Activated CD8-positive, alpha-beta memory T cell treated with anti-CD3 and anti-CD28 coated beads for 48 hours (primary cell): ENCODE data around the gene ASPHD2.

Experiments used
- DNase-seq, 3 experiments: peaks; one replicate each; pipeline ENCODE4 v3.0.0-alpha.2; 2020; ENCODE audit warnings: low read depth in 2 of 3, low spot score in 2 of 3

Gene ASPHD2

DNA sequence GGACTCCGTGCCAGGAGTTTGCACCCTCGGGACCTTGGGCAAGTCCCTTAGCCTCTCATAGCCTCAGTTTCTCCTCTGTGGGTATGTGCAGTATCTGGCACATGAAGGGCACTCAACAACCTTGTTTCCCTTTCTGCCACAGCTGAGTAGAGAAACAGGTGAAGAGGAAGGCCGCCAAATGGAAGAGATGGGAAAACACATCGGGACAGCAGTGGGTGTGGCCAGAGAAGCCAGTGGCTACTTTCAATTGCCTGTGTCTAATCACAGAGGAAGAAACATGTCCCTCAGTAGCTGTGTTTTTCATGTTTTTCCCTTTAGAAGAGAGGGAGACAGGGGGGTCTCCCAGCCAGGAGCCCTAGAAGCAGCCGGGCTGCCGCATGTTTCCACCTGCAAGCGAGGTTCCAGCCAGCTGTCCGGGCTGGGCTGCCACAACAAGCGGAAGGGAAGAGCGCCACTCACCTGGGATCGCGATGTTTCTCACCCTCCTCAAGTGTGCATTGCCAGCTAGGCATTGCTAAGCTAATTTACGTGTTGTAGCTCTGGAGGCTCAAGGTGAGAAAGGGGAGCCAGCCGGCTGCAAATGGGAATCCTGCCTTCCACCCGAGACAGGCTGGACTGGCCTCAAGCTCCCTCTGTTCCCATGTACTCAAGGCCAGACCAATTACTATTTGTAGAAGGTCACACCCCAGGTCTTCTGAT, 16.7 kb downstream of the ASPHD2 start:
- DNase-seq, result no peak

DNA sequence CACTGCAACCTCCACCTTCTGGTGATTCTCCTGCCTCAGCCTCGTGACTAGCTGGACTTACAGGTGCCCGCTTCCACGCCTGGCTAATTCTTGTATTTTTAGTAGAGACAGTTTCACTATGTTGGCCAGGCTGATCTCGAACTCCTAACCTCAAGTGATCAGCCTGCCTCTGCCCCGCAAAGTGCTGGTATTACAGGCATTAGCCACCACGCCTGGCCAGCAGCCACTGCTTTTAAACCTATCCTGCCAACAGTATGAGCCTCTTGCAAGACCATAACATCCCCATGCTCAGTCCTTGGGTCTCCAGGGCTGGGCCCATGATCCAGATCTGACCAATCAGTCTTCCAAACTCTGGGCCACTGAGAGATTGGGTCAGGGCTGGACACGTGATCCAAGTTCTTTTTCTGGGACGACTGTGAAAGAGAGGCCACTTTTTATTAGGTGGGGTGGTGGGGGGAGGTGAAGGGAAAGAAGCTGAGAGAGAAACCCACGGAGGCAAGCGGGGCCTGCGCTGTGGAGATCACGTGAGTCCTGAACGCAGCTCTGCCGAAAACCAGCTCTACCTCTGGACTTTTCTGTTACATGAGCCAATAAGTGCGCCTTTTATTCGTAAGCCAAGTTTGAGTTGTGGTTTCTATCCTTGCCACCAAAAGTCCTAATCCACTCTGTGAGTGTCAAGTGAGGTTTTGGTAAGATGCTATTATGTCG, 17.9 kb downstream of the ASPHD2 start:
- DNase-seq, result no peak

DNA sequence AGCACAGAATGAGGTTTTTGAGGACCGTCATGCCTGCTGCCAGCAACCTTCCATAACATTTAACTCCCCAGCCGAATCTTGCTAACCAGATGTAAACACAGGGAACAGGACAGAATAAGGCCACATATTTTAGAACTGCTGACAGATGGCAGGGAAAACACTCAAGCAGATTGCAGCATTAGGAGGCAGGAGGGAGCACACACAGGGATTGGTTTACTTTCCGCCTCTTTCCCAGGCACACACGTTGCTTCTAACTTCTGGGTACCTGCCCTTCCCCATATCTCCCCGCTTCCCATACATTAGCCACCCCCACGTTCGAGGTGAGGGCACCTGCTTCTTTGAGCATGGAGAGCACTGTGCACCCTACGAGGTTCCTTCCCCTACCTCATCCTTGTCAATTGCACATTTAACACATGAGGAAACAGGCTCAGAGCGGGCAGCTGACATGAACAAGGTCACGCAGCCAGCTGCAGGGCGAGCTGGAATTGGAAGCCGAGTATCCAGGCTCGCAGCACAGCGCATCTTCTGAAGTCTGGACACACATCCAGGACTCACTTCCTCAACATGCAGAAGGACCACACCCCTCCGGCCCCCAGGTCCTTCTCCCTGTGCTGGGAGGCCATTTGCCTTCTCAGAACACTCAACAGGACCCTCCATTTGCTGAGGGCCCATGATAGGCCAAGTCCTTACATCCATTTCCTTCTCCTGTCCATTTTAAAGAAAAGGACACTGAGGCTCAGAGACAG, 18.7 kb downstream of the ASPHD2 start:
- DNase-seq, result no peak

DNA sequence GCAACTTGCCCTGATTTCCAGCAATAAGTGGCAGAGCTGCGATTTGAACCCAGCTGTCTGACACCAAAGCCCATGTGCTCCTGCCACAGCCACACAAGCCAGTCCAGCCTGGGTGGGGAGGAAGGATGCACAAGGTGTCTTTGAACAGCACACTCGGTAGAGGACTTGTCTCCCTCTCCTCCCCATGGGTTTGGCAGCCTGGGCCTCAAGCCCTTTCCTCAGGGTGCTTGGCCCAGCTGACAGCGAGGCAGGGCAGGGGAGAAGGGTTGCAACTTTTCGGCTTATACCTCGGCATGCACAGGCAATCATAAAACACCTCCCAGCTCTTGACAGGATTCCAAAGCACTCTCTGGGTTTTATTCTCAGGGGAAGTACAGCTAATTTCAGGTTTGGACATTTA, 19.3 kb downstream of the ASPHD2 start:
- DNase-seq, result no peak

DNA sequence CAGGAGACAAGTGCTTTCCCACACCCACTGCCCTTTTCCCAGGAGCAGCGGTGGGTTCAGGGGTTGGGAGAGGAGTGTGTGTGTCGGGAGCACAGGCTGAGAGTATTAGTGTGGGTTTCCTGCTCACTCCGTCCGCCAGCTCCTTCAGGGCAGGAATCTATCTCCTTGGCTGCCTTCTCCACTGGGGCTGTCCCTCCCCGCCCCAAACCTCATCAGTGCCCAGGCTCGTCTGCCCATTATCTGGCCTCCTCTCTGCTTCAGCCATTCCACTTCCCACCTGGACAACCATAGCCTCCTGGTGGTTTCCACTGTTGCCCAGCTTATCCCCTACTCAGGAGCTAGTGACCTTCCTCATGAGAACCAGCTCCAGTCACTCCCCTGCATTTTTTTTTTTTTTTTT, 19.9 kb downstream of the ASPHD2 start:
- DNase-seq, result no peak

DNA sequence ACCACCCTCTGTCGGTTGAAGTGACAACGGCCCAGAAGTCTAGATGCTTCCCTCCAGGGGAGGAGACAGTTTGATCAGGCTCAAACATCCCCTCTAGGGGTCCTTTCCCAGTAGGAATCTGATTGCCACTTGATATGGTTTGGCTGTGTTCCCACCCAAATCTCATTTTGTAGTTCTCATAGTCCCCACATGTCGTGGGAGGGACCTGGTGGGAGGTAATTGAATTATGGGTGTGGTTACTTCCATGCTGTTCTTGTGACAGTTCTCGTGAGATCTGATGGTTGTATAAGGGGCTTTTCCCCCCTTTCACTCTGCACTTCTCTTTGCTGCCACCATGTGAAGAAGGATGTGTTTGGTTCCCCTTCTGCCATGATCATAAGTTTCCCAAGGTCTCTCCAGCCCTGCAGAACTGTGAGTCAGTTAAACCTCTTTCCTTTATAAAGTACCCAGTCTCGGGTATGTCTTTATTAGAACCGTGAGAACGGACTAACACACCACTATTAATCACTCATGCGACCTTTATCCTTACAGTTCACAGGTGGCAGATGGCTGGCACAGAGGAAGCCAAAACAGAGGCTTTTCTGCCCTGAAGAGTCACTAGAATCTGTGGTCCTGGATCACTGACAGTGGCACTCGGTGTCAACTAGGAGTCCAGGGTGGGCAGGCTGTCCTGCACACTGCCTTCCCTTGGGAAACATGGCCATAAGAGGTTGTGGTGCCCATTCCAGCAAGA, 21.6 kb downstream of the ASPHD2 start:
- DNase-seq, result no peak

DNA sequence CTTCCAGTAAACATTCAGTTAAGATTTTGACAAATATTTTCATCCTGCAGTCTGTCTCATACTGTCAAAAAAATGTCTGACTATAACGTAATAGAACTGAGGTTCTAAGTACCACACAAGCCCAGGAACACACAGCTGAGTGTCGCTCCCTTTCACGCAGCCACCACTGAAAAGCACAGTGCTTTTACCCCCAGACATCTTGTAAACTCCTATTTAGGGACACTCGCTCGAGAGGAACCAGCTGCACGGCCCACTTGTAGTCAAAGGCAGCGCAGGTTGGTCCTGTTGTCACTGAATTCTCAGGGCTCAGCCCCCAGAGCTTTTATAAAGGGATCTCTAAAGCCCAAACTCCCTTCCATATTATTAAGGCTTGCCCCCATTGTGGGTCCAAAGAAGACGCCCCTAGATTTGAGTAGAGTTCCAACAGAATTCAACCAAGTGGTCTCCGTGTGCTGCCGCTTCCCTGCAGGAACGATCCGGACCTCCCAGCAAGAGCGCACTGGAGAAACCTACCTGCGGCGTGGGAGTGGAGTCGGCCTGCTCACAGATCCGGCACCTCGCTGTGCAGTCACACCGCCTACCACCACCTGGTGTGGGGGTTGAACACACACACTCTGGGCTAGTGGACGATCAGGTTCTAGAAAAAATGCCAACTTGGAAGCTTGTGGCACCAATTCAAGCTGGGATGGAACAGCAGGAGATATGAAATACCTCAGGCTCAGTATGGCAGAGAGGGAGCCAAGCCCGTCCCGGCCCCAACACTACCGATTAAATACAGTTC, 23.4 kb downstream of the ASPHD2 start:
- DNase-seq, result no peak

DNA sequence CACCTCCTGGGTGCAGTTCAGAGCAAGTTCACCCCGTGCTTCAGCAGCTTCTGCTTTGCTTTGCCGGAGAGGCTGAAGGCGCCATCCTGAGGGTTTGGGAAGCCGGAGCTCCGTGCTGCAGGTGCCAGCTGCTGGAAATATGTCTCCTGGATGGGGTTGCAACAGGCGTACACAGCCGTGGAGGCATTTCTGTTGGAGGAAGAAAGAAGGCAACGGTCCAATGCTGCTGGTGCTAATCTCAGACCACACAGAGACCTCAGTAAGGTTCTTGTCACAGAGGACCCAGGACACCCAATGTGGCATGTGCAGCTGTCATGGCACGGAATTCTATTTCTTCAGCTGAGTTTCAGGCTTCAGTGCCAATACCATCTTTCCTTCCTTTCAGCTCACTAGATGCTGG, 24.2 kb downstream of the ASPHD2 start:
- DNase-seq, result no peak

DNA sequence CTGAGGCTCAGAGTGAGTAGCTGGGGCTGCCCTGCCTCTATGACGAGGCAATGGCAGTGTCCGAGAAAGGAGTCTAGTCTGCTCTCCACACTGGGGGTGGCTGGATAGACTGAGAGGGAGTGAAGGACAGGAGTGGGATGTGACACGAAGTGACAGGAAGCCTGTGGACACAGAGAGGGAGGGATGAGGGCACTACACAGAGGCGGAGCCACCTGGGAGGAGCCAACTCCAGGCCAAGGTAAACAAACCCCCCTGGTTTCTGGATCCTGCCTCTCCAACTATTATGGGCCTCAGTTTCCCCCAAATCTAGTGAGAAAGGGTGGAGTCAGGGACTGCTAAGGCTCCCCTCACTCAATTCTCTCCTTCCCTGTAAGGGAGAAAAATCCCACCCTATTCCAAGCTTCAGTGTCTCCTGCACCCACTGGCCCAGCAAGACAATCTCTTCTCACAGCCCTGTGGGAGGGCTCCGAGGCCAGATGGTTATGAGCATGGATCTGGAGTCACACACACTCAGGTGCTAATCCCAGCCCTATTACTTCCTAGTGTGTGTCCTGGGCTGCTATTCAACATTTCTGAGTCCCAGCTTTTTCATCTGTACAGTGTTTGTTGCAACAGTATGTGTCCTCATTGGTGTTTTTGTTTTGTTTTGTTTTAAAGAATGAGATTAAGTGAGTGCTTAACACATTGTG, 24.9 kb downstream of the ASPHD2 start:
- no peak for DNase-seq

DNA sequence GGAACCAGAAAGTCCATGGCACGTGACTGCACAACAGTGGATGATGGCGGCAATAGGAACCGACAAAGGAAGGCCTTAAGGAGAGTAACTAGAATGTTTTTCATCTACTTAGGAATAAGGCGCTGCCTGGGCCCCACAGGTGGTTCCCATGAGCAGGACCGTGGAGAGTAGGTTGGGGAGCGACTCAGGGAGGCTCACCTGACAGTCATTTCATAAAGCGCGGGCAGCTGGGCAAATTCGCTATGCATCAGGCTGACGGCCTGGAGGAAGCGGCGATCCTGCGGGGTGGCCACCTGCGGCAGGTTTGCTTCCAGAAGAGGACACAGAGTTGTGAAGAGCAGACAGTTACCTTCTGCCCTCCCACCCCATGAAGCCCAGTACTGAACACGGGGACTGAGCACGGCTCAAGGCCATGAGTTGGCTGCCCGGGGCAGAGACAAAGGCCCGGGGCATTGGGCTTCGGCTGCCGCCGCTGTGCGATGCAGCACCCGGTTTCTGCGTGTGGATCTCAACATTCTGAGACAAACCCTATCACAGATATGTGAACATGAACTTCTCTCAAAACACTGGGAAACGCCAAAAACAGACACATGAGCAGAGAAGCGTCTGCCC, 28.7 kb downstream of the ASPHD2 start:
- DNase-seq, result no peak

DNA sequence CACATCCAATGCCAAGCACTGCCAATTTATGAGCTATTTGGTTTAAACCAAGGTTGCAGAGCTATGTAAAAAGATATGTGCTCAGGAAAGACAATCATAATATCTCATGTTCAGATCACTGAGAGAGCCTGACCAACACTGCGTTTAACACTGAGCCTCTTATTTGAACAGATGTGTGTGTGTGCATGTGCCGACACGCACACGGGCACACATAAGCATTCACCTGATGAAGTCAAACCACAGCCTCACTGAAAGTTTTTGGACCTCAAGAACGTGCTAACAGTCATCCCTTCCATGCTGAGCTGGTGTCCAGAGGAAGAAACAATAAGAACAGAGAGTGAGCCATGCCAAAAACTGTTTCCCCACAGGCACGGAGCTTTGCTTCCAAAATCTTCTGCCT, 31.1 kb downstream of the ASPHD2 start:
- no peak for DNase-seq

DNA sequence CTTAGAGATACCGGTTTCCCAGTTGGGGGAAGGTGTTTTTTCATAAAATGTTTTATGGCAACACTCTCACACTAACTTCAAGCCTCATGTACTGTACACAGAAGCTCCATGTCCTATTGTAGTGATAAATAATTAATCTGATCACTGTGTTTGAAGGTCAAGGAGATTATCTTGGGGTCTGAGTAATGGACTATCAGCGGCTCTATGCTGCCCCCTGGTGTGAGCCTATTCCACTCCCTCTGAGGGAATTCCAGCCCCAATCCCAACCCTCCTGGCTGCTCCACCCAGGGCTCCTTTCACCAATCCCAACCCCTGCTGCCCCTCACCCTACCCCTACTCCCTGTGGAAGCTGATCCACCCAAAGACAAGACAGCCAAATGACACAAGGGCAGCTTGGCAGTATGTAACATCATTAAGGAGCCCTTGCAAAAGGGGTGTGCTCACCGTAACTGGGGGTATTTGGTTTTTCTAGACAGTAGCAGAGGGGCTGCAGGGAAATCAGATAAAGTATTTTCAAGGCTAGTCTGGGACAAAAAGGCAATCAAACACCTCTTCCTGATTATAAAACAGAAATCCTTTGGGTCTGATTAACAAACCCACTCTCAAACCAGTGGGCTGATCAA, 32.2 kb downstream of the ASPHD2 start:
- peak in 1 of 3 experiments; percentile 19 for DNase-seq

DNA sequence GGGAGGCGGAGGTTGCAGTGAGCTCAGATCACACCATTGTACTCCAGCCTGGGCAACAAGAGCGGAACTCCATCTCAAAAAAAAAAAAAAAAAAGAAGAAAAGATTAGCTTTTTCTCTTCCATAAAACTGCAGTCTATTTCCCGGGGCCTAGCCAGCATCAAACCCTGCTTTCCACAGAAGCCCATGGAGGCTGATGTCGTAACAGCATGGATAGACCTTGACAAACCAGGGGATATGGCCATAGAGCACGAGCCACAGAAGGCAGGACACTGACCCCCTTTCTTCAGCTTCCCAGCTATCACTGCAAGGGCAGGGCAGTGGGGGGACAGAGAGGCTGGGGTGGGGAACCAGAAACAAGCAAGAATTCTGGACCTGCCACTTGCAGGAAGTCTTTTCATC, 33.0 kb downstream of the ASPHD2 start:
- no peak for DNase-seq

DNA sequence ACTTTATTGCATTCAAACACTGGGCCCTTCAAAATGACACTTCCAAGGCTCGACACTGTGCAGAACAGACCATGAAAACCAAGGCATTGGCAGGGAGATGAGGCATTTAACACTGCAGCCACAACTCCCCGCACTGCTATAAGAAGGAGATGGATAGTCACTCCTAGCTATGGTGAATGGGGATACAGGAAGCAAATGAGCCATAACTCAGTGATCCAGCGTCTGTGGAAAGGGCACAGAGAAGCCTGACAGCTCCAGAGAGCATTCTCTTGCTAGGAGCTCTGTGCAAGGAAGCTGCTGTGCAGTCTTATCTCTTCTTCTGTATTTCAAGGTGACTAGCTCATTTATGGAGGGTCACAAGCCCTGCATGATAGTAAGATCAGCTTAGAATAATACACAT, 33.6 kb downstream of the ASPHD2 start:
- DNase-seq, result no peak

DNA sequence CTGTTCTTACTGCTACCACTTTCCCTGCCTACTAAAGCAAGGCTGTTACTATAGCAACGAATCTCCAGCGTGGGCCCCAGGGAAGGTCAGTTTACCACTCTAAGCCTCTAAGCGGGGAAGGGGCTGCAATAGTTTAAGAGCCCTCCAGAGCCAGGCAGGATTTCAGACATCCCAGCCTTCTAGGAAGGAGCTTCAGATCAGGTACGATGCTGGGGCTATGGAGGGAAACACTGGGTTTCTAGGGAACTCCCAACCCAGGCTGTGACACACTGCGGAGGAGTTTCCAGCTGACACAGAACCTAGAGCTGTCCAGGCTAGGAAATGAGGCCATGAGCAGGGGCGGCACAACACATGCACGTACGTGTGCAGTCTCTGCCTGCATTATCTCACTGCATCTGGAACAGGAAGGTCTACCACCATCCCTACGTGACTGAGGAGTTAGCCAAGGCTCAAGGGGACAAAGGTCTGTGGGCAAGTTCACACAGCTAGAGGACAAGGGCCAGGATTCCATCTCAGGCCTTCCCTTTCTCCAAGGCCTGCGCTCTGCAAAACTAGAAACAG, 34.1 kb downstream of the ASPHD2 start:
- DNase-seq, result no peak

DNA sequence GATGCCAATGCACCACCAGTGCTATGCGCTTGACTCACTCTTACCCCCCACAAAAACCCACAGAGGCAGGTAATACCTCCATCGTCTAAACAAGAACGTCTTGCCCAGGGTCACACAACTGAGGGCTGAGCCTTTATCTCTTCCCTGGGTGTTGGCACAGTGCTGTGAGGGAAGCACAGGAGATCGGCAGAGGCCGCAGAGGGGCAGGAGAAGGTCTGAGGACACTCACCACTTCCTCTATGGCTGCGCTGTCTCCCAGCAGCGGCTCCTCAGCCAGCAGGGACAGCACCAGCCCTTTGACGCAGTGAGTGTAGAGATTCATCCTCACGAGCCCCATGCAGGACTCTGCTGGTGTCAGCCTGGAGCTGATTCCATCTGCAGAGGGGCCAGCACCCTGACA, 34.6 kb downstream of the ASPHD2 start:
- DNase-seq, result no peak

DNA sequence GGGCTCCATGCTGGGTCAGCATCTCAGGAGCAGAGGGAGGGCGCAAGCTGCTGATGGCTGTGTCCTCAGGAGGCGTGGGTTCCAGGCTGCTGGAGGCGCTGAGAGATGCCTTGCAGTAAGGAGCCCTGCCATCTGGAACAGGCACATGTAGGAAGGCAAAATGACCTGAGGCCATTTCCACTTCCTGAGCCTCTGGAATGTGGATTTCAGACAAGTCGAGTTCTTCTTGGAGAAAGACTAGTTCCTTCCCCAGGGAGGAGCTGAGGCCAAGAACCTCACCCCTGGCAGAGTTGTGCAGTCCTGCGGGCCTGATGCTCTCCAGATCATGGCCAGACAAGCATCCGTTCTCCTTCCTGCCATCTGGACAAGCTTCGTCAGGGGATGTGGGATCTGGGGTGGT, 35.3 kb downstream of the ASPHD2 start:
- DNase-seq, result no peak

DNA sequence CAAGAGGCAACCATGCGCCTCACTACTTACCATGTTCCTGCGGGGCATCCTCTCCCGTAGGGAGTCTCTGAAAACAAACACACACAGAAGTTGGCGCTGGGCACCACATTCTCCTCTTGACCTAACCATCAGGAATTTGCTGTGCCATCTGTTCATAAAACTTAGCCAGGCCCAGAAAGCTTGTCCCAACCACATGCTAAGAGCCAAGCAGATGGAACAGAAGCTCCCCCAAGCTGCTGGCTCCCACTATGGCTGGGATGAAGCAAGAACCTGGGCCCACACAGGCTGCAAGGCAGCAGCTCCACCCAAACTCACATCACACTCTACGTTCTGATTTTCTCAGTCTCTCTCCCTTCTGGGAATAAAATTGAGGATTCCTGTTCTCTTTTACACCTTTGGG, 37.1 kb downstream of the ASPHD2 start:
- DNase-seq, result no peak

DNA sequence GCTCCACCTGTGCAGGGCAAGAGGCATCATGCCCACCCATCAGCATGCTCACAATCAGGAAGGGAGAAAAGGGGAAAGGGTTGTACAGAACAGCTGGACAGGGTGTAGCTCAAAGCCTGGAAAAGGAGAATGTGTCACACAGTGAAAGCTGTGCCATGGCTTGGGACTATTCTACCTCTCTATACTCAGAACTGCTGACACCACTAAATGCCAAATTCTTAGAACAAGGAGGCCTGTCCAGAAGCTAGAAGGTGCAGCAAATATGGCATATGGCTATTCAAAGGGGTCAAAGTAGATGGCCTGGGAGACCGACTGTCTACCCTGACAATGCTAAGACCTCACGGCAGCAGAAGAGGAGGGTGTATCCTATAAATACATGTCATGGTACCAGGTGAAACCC, 41.7 kb downstream of the ASPHD2 start:
- DNase-seq, result no peak
